Activated naive CD4-positive, alpha-beta T cell treated with anti-CD3 and anti-CD28 coated beads, Interleukin-2, amount 50 U/mL, for 24 hours (primary cell): ENCODE results near the gene NR2E1.

Source experiments
- H3K27ac Mint-ChIP-seq: one replicate; pipeline ENCODE4 v1.8.0; 2021; ENCODE audit warnings: mild to moderate bottlenecking, mixed read lengths
- H3K27me3 Mint-ChIP-seq: one replicate; pipeline ENCODE4 v1.8.0; 2021; ENCODE audit warnings: mixed read lengths
- H3K36me3 Mint-ChIP-seq: one replicate; pipeline ENCODE4 v1.8.0; 2021; ENCODE audit warnings: mixed read lengths
- H3K4me1 Mint-ChIP-seq: one replicate; pipeline ENCODE4 v1.8.0; 2021; ENCODE audit warnings: mixed read lengths
- H3K4me3 Mint-ChIP-seq: one replicate; pipeline ENCODE4 v1.8.0; 2021; ENCODE audit warnings: mild to moderate bottlenecking, mixed read lengths
- H3K9me3 Mint-ChIP-seq: one replicate; pipeline ENCODE4 v1.8.0; 2021; ENCODE audit warnings: mixed read lengths

The NR2E1 gene

GRCh38 chr6:108207013-108207412 is 41.2 kb downstream of the NR2E1 start:
- no peaks in the 10 kb centered on the region for H3K9me3 Mint-ChIP-seq
- peaks cover 18% of the 10 kb centered on the region for H3K36me3 Mint-ChIP-seq
- no peak overlapping the region for H3K27ac Mint-ChIP-seq
- no peaks in the 10 kb centered on the region for H3K4me1 Mint-ChIP-seq
- no peaks in the 10 kb centered on the region for H3K27me3 Mint-ChIP-seq
- no peak overlapping the region for H3K4me3 Mint-ChIP-seq

GRCh38 chr6:108209738-108210137 is 43.9 kb downstream of the NR2E1 start:
- no peaks in the 10 kb centered on the region for H3K4me1 Mint-ChIP-seq
- no peak overlapping the region for H3K4me3 Mint-ChIP-seq
- H3K36me3 Mint-ChIP-seq: peaks cover 20% of the 10 kb centered on the region
- H3K27me3 Mint-ChIP-seq: no peaks in the 10 kb centered on the region
- H3K27ac Mint-ChIP-seq: no peak overlapping the region
- H3K9me3 Mint-ChIP-seq: no peaks in the 10 kb centered on the region

GRCh38 chr6:108210556-108210955 is 44.7 kb downstream of the NR2E1 start:
- peaks cover 22% of the 10 kb centered on the region for H3K36me3 Mint-ChIP-seq
- H3K4me3 Mint-ChIP-seq: no peak overlapping the region
- no peaks in the 10 kb centered on the region for H3K9me3 Mint-ChIP-seq
- peaks cover 3% of the 10 kb centered on the region for H3K4me1 Mint-ChIP-seq
- no peaks in the 10 kb centered on the region for H3K27me3 Mint-ChIP-seq
- H3K27ac Mint-ChIP-seq: no peak overlapping the region

- H3K4me3 Mint-ChIP-seq: no peak overlapping the region
- H3K36me3 Mint-ChIP-seq: peaks cover 24% of the 10 kb centered on the region
- no peaks in the 10 kb centered on the region for H3K27me3 Mint-ChIP-seq
- H3K9me3 Mint-ChIP-seq: no peaks in the 10 kb centered on the region
- peaks cover 3% of the 10 kb centered on the region for H3K4me1 Mint-ChIP-seq
- H3K27ac Mint-ChIP-seq: no peak overlapping the region
These were observed 45.8 kb downstream of the NR2E1 start for GRCh38 chr6:108211671-108212070.

- Mint-ChIP-seq H3K27me3 (no peaks in the 10 kb centered on the region), H3K4me1 (peaks cover 19% of the 10 kb centered on the region), H3K36me3 (peaks cover 17% of the 10 kb centered on the region), H3K9me3 (no peaks in the 10 kb centered on the region), H3K4me3 (no peak overlapping the region), H3K27ac (no peak overlapping the region)
These were observed 56.2 kb downstream of the NR2E1 start for GRCh38 chr6:108222064-108222463.

- Mint-ChIP-seq H3K36me3 (peaks cover 17% of the 10 kb centered on the region), H3K4me3 (no peak overlapping the region), H3K27me3 (no peaks in the 10 kb centered on the region), H3K27ac (no peak overlapping the region), H3K9me3 (no peaks in the 10 kb centered on the region), H3K4me1 (peaks cover 23% of the 10 kb centered on the region)
These were observed 56.7 kb downstream of the NR2E1 start for GRCh38 chr6:108222504-108222903.

GRCh38 chr6:108227290-108227689 is 61.5 kb downstream of the NR2E1 start:
- H3K9me3 Mint-ChIP-seq: no peaks in the 10 kb centered on the region
- no peaks in the 10 kb centered on the region for H3K27me3 Mint-ChIP-seq
- H3K36me3 Mint-ChIP-seq: peaks cover 7% of the 10 kb centered on the region
- H3K4me3 Mint-ChIP-seq: no peak overlapping the region
- H3K27ac Mint-ChIP-seq: no peak overlapping the region
- H3K4me1 Mint-ChIP-seq: peaks cover 41% of the 10 kb centered on the region

- H3K36me3 Mint-ChIP-seq: peaks cover 4% of the 10 kb centered on the region
- H3K27me3 Mint-ChIP-seq: no peaks in the 10 kb centered on the region
- H3K4me1 Mint-ChIP-seq: peaks cover 40% of the 10 kb centered on the region
- no peak overlapping the region for H3K4me3 Mint-ChIP-seq
- H3K27ac Mint-ChIP-seq: no peak overlapping the region
- H3K9me3 Mint-ChIP-seq: no peaks in the 10 kb centered on the region
These were observed 62.6 kb downstream of the NR2E1 start for GRCh38 chr6:108228416-108228815.

- H3K9me3 Mint-ChIP-seq: no peaks in the 10 kb centered on the region
- no peaks in the 10 kb centered on the region for H3K27me3 Mint-ChIP-seq
- peaks cover 48% of the 10 kb centered on the region for H3K4me1 Mint-ChIP-seq
- H3K27ac Mint-ChIP-seq: no peak overlapping the region
- no peak overlapping the region for H3K4me3 Mint-ChIP-seq
- H3K36me3 Mint-ChIP-seq: peaks cover 18% of the 10 kb centered on the region
These were observed 69.3 kb downstream of the NR2E1 start for GRCh38 chr6:108235127-108235526.

- Mint-ChIP-seq H3K4me3 (no peak overlapping the region), H3K27me3 (no peaks in the 10 kb centered on the region), H3K36me3 (peaks cover 19% of the 10 kb centered on the region), H3K27ac (no peak overlapping the region), H3K4me1 (peaks cover 39% of the 10 kb centered on the region), H3K9me3 (no peaks in the 10 kb centered on the region)
These were observed 71.0 kb downstream of the NR2E1 start for GRCh38 chr6:108236791-108237190.

- Mint-ChIP-seq H3K4me1 (peaks cover 33% of the 10 kb centered on the region), H3K27me3 (no peaks in the 10 kb centered on the region), H3K9me3 (no peaks in the 10 kb centered on the region), H3K4me3 (no peak overlapping the region), H3K36me3 (peaks cover 26% of the 10 kb centered on the region), H3K27ac (no peak overlapping the region)
These were observed 72.5 kb downstream of the NR2E1 start for GRCh38 chr6:108238322-108238721.
